NCI-H146 treated with DMSO at 0.1 percent for 48 hours (cell line): ENCODE results near the gene MALSU1.
"Not testable (repeated sequence)": the region's sequence is repeated elsewhere in the genome, so short reads cannot be mapped to it uniquely, and the experiment has no call there.

Experiments
- DNase-seq: peaks from one replicate; lab custom pipeline; 2025; ENCODE audit not compliant: unreplicated experiment; lab: John Stamatoyannopoulos, UW

The MALSU1 gene

DNA sequence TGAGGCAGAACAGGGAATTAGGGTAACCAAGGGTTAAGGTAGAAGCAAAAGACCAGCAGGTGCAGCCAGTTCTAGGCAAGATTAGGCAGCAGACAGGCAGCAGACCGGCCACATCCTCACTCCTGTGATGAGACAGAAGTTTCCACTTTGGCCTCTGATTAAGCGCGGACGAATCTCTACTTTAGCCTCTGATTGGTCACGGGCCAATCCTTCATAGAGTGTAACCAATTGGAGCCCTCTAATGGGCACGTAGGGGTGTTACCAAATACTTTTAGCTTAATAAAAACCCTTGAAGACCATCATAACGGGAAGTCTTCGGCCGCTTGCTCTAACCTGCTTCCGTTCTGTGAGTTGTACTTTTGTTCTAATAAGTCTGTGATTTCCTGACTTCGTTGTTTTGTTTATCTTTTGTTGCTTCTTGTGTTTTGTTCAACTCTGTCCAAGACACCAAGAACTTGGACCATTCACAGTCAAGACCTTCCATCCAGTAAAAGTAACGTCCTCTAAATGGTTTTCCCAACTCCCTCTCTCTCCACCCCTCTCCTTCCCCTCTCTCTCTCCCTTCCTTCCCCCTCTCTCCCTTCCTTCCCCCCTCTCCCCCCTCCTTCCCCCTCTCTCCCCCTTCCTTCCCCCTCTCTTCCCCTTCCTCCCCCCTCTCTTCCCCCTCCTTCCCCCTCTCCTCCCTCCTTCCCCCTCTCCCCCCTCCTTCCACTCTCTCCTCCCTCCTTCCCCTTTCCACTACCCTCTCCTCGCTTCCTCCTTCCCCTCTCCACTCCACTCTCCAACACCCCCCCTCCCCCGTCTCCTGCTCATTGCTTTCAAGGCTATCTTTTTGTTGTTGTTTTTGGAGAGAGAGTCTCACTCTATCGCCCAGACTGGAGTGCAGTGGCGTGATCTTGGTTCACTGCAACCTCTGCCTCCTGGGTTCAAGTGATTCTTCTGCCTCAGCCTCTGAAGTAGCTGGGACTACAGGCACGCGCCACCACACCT lies 13.2 kb upstream of the MALSU1 start:
- DNase-seq = no peak

DNA sequence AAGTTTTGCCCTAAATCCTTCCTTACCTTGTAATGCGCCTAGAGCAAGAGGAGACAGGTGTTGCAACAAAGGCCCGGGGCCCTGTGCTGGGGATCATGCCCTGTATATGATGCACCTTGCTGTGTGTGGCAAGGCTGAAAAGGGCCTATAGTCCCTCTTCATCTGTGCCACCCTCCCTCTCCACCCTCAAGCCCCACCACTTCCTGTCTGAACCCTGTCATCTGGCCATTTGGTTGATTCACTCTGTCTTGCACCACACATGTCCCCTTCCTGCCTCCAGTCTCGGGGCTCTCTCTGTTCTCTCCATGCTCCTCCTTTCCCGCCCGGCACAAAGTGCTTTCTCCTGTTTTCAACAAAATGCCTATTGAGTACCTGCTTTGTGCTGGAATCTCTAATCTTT lies 11.5 kb upstream of the MALSU1 start:
- no peak for DNase-seq

DNA sequence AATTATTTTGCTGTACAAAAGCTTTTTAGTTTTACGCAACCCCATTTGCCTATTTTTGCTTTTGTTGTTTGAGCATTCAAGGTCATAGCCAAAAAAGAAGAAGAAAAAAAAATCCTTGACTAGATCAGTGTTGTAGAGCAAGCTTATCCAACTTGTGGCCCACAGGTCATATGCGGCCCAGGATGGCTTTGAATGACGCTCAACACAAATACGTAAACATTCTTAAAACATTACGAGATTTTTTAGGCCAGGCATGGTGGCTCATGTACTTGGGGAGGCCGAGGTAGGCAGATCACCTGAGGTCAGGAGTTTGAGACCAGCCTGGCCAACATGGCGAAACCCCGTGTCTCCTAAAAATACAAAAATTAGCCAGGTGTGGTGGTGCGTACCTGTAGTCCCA lies 8.1 kb upstream of the MALSU1 start:
- DNase-seq = no peak

DNA sequence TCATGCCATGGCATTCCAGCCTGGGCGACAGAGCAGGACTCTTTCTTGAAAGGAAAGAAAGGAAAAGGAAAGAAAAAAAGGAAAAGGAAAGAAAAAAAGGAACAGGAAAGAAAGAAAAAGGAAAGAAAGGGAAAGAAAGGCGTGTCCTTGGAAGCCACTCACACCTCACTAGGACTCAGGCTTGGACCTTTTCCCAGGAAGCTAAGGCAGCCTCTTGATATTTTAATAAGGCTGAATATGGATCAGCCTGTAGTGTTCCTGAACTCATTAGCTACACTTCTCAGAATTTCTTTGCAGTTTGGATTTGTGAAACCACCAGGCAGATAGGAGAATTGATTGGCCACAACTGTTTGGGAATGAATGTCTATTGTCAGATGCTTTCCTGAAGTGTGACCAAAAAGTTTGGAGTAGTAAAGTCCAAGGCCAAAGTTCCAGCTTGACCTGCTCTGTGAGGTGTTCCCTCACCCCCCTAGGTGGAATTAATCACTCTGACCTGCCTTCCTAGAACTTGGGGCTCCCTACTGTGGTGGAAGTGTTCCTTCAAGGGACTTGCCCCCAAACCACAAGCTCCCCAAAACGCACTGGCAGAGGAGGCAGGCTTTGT lies 7.1 kb upstream of the MALSU1 start:
- DNase-seq = no peak

DNA sequence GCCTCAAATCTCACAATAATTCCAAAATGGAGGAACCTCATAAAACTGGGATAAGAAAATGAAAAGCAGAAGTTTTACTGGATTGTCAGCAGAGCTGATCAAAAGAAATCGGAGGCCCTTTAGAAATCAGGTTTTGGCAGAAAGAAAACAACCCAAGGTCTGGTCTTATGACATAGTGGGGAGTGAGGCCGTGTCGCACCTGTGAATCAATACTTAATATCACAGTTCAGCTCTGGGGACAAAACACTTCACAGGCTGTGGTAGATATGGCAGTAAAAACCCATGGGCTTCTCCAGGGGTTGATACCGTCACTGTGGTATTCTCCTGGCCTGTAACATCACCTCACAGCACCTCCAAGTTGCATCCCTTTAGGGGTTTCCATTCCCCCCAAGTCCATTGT lies 6.5 kb upstream of the MALSU1 start:
- DNase-seq = no peak

DNA sequence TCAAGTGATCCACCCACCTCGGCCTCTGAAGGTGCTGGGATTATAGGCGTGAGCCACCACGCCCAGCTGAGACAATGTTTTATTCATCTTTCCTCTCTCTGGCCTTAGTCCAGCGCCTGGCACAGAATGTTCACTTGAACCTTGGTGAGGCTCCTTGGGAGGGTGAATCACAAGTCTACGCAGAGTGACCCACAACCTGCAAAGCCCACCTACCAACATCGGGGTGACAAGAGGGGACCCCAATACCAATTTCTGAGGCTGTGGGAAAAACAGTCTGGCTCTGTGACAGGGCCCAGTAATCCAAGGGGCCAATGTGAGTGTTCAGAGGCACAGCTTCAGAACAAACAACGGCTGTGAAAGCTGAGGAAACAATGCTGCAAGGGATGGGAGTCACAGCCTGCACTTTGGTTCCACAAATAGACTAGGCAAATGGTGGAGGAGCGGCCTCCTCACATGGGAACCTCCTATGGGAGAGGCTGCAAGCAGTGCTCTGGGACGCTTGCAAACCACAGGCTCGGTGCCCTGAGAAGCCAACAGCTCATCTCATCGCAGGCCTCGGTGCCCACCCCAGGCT lies 5.6 kb upstream of the MALSU1 start:
- DNase-seq = no peak

DNA sequence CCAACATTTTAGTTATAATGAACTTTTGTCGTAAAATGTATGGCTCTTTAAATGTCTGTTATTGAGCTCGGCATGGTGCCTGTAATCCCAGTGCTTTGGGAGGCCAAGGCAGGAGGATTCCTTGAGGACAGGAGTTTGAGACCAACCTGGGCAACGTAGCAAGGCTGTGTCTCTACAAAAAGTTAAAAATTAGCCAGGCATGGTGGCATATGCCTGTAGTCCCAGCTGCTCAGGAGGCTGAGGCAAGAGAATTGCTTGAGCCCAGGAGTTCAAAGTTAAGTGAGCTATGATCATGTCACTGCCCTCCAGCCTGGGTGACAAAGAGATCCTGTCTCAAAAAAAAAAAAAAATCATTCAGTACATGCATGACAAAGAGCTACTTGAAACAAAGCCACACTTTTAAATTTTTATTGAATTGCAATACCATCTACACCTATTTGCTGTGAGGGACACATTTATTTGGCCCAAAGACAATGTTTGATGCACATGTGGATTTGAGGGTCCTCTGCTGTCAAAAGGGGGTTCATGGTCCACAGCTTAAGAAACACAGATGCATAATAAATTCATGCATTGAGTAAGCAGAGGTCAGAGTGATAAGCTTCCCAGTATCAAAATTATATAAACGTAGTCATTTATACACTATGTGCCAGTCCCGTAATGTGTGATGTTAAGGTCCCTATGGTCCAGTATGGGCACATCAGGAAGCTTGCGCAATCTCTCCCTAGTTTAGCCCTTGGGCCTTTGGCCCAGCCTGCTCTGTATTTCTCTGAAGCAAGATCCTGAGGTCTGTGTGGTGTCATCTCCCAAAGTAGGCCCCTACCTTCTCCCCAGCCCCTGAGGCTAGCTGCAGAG lies 4.4 kb upstream of the MALSU1 start:
- DNase-seq = no peak

DNA sequence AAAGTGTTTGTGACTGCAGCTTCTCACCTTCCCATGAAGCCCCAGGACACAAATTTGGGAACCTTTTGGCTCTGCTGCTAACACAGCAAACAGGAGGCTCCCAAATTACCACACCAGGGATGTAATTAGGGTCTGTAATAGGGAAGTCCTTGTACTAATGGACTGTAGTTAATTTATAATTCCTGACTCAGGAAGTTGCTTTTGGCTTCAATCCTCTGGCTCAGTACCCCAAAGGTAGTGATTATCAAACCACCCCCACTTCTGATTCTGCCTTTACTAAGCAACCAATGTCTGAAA lies 3.8 kb upstream of the MALSU1 start:
- no peak for DNase-seq

DNA sequence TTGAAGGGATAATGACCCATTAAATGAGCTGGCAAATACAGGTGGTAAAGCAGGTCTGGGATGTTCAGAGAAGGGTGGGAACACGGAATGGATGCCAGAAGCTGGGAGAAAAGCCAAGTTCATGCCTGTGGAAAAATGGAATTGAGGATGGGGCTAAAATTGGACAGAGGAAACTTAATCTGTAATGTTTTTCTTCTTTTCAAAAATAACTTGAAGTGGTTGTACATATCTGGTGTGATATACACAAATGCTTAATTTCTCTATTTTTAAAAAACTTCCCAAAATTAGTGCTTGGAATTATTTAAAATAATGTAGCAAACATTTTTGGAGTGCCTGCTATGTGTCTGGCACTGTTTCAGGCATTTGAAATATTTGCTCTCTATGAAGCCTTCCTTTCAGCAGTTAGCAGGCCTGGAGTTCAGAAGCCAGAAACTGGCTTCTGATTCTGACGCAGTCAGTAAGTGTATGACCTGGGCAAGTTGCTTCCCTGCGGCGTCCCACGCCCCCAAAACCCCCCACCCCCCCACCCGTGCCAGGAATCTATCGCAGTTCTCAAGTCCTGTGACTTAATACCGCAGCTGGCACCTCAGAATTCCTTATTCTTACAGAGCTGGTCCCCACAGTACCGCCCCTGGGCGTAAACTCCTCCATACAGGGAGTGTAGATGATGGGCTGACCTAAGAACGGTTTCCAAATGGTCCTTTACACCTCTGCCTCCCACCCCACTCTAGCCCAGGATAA lies 828 bp upstream of the MALSU1 start:
- DNase-seq = no peak

DNA sequence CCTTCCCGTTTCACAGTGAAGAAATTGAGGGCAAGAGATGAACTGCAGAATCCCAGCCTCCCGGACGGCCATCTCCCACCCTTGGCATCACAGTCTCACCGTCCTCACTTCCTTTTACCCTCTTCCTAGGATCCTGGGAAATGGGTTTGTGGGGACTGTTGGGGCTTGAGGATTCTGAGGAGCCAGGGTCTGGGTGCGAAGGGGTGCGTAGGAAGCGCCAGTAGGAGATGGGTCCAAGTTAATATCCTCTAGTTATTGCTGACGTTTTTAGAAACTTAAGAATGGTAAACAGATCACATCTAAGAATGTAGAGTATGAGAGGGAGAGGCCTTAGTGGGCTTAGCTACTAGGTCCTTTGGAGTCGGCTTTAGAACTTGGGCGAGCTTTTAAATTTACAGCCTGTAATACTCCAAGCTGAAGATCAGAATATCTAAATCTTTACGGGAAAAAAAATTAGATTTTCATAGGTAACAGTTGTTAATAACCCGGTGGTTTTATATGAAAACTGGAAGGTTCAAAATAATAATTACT lies 696 bp downstream of the MALSU1 start:
- no peak for DNase-seq

DNA sequence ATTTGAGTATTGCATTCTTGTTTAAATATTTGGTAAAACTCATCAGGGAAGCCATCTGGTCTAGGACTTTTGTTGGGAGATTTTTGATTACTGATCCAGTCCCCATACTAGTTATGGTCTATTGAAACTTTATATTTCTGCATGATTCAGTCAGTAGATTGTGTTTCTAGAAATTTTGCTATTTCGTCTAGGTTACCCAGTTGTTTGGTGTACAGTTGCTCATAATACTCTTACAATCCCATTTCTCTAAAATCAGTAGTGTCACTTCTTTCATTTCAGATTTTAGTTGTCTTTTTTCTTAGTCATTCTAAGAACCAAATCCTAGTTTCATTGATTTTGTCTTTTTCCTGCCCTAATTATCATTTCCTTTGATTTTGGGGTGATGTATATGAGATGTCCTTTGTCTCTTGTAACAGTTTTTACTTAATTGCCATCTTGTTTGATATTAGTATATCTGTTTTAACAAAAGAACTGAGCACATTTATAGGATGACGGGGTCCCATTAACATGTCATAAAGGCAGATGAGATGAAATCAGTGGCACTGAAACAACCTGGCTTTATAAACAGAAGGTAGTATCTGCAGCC lies 7.9 kb downstream of the MALSU1 start:
- no peak for DNase-seq

DNA sequence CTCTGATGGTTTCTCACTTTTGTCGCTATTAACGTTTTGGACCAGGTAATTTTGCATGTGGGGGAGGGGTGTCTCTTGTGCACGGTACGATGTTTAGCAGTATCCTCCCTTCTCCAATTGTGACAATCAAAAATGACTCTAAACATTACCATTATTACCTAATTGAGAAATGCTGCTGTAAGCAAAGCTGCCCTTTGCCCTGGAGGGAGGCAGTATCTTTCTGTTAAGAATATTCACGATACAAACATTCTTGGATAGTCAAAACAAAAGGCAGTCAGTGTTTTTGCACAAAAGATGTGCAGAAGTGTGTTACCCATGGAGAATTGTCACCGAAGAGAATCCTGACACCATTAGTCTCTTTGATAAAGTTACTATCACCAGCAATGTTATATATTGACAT lies 9.6 kb downstream of the MALSU1 start:
- no peak for DNase-seq

DNA sequence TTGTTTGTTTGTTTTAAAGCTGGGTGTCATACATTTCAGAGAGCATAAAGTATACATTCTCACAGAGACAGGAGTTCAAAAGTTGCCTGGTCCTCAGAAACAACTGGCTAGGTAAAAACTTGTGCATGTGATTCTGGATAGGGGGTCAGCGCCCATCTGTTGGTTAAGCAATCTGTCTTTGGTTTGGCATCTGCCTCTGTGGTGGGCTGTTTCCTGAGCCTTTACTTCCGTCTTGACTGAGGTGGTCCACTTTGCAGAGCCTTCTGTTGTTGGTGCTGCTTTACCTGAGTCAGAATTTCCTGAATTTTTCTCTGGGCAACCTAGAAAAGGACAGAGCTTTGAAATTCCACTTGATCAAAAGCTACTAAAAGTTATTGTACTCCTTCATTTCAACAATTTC lies 13.0 kb downstream of the MALSU1 start:
- not testable (repeated sequence) for DNase-seq

DNA sequence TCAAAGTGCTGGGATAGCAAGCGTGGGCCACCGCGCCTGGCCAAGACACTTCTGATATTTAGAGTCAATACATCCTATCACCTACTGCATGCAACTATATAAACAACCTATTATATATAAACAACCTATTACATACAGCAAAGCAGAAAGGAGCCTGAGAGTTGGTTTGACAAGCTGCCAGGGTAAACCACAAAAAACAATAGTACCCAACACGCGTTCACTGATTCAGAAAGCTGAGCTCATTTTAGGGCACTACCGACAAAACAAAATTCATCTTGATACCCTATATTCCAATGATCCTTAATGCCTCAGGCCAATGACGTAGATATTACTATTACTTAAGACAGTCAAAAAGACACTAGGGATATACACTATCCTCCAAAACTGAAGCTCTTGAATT lies 16.2 kb downstream of the MALSU1 start:
- DNase-seq = no peak

DNA sequence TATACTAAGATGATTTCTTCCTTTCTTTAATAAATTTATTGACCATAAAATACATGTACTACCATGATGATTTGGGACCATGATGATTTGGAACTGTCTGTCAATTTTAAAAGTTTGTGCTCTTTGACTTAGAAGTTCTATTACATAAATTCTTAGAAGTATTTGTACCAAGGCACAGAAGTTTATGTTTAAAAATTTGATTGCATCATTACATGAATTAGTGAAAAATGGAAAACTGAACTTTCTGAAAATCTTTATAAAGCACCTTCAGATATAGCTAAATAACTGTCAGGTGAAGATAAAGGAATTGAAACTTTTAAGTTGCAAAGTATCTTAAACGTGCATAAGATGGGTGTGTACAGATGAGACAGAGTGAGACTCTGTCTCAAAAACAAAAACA lies 32.0 kb downstream of the MALSU1 start:
- no peak for DNase-seq

DNA sequence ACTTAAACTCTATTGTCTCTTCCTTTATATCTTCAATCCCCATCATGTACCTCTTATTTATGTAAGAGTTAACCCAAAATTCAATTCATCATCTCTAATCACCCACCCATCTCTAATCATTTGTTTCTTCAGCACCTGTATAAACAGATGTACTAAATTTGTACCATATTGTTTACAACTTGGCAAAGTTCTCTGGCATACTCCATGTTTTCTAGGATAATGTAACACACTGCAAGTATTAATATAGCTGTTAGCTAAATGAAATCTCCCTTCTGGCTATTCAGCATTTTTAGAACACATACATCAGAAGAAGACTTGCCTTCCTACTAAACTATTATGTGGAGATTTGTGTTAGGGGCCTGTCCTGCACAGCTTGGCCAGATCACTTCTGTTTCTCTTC lies 33.1 kb downstream of the MALSU1 start:
- DNase-seq = no peak

DNA sequence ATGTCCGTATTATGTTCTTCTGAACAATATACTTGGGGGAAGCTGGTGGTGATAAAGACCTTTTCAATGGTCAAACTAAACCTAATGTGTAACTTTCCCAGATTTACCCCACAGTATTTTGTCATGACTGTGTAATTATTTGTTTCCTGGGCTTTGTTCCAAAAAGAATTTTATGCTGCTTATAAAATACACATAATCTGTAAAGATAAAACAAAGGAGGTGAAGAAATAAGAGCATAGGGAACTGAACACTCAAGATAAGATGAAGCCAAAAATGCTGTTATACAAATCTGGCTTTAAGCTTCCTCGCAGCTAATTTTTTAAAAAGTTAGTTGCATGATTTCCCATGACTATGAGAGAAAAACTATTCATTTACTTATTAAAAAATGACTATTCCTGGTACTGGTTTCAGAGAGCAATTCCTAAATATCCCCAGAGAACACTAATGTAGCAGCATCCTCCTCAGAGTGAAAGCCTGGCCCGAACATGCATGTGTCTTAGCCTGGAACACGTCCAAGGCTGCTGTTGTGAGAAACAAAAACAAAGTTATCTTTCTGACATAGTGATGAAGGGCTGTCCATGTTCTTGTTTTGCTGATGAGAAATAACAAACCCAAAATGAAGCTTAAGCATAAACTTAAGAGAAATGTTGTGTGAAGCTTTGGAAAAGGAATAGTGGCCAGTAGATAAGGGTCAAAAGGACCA lies 33.9 kb downstream of the MALSU1 start:
- DNase-seq = no peak

DNA sequence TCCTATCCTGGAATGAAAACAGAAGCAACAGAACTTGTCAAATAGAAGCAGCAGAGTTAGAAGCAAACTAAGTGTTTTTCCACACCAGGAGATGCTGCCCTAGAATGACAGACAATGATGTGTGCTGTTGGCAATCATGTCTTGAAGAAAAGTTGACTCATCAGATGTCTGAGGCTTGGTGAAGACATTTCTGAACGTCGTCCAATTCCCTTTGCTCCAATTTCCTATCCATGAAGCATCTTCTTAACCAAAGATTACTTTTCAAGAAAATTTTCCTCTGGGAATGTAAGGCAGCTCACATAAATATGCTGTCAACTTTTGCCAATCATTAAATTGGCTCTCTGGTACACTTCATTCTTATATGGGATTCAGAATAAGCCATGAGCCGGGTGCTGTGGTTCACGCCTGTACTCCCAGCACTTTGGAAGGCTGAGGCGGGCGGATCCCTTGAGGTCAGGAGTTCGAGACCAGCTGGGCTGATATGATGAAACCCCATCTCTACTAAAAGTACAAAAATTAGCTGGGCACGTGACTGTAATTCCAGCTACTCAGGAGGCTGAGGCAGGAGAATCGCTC lies 34.6 kb downstream of the MALSU1 start:
- no peak for DNase-seq

DNA sequence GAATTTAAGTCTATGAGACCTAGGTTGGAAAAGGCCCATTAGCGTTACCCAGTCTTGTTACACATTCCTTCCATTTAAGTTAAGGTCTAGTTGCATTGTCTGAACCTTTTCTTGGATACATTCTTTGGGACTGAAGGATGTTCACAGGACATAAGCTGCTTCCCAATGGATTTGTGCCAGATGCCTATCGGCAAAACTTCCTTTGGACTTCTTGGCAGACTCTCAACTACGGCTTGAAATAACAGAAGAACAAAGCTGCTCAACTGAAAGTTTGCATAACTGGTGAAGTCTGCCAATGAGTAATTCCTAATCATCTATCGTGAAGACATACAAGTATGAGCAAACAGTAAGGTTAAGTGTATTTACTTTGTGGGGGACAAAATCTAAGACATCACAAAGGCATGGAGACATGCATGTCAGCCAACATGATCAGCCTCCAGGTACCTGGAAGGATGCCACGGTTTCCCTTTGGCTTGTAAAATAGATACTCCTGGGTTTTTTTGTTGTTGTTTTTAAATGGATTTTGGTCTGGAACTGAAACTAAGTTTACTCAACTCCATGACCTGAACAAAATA lies 35.4 kb downstream of the MALSU1 start:
- no peak for DNase-seq
